Natural killer cell (primary cell): ENCODE measurements around the gene HDAC1. TPM values are rescaled to one million over a fixed set of nuclear protein-coding genes. Genes with fewer than 3 reads are reported as not detected.

Experiments used
- ATAC-seq, 3 donors: fragments of 150-1000 bp in 2 of 3; fragments of 200-7000 bp in 1 of 3; cut with Tn5 transposase; 1 replicate in 1 of 3; 2 replicates in 2 of 3; pipeline ENCODE4 v1.10.0; 2021; ENCODE audit warnings: mild to moderate bottlenecking in 2 of 3, moderate library complexity in 2 of 3
- DNase-seq, 2 donors: peaks; one replicate each; pipeline versions ENCODE4 v3.0.0 to v3.0.0-alpha.2; 2013 to 2021; ENCODE audit warnings: mixed read lengths in 1 of 2
- H3K27ac ChIP-seq: one replicate; pipeline ENCODE4 v1.5.1; 2013; ENCODE audit warnings: mild to moderate bottlenecking, low read length
- H3K27me3 ChIP-seq: one replicate; pipeline ENCODE4 v1.6.1; 2013; ENCODE audit warnings: low read length; ENCODE audit not compliant: control insufficient read depth, insufficient read depth
- H3K36me3 ChIP-seq: one replicate; pipeline ENCODE4 v1.6.1; 2013; ENCODE audit warnings: low read length; ENCODE audit not compliant: control insufficient read depth, insufficient read depth
- H3K4me1 ChIP-seq: one replicate; pipeline ENCODE4 v1.6.1; 2013; ENCODE audit warnings: low read length; ENCODE audit not compliant: control insufficient read depth, insufficient read depth
- H3K4me3 ChIP-seq: one replicate; pipeline ENCODE4 v1.5.1; 2013; ENCODE audit warnings: low read length
- H3K9me3 ChIP-seq: one replicate; pipeline ENCODE4 v1.6.1; 2013; ENCODE audit warnings: low read length; ENCODE audit not compliant: control insufficient read depth, insufficient read depth
- H3K27ac Mint-ChIP-seq, 2 donors: one replicate each; pipeline ENCODE4 v1.8.0; 2022; ENCODE audit warnings: mild to moderate bottlenecking in 2 of 2, mixed read lengths in 2 of 2, moderate library complexity in 1 of 2
- H3K27me3 Mint-ChIP-seq, 2 donors: one replicate each; pipeline ENCODE4 v1.8.0; 2022; ENCODE audit warnings: low read depth in 2 of 2, mixed read lengths in 2 of 2
- H3K36me3 Mint-ChIP-seq: one replicate; pipeline ENCODE4 v1.8.0; 2022; ENCODE audit warnings: mixed read lengths
- H3K4me1 Mint-ChIP-seq, 2 donors: one replicate each; pipeline ENCODE4 v1.8.0; 2022; ENCODE audit warnings: mixed read lengths in 2 of 2
- H3K4me3 Mint-ChIP-seq: one replicate; pipeline ENCODE4 v1.8.0; 2022; ENCODE audit warnings: mild to moderate bottlenecking, moderate library complexity, mixed read lengths
- H3K9me3 Mint-ChIP-seq, 2 donors: one replicate each; pipeline ENCODE4 v1.8.0; 2022; ENCODE audit warnings: mixed read lengths in 2 of 2
- WGBS: methylation state at CpG from one replicate; pipeline ENCODE4 v1.1.7; 2013; ENCODE audit warnings: missing lambda C conversion rate; ENCODE audit not compliant: insufficient coverage; 5-methylcytosine and 5-hydroxymethylcytosine counted together
- intact Hi-C: fragments of 100-400 bp; cut with micrococcal nuclease; formaldehyde crosslinking; loops from one replicate; pipeline ENCODE4 v1.14.2; 2022
- total RNA-seq, 4 donors: library from RNA; stranded (reverse); fragments of 120-200 nt in 1 of 4; gene quantifications; one replicate each; pipeline versions ENCODE4 v1.2.3 to v1.2.4, GENCODE V29; 2013 to 2022
- TF ChIP-seq, protein P1 (sequence below): fragments of 200-600 bp; IDR thresholded peaks from one replicate; pipeline ENCODE4 v1.8.0; 2022; ENCODE audit warnings: antibody characterized with exemption

HDAC1 gene
- total RNA-seq, 3 donors from 2014 or later (not counting 1 experiment from before 2014, with no cell fraction given) = 110 to 133 (median 125) TPM

DNA sequence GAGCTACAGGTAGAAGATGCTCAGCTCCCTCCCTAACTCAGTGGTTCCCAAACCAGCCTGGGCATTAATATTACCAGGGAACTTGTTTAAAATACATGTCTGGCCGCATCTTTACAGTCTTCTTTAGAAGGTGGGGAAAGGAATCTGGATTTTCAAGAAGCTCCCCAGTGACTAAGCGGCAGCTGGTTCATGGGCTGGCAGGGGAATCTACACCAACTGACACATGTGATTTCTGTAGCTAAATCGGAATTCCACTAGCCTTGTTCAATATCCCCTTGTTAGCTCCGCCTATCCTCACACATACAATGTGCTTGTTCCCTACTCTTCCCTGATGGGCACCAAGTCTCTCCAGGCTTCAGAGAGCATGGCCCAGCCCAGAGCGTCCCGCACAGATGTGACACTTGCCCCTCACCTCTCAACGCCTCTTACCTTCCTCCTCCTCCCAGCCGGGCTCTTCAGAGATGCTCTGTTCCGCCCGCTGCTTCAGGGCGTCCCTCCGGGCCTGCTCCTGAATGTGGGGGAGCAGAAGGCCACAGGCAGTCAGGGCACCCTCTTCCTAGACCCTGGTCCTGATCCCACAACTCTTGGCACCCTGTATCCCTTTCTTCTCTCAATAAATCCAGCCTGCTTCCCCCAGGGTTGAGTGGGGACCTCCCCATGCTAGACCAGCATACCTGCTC, 85.8 kb downstream of the HDAC1 start:
- Mint-ChIP-seq H3K27ac (no peak overlapping the region), H3K4me1 (peaks cover 0 to 9% of the 10 kb centered on the region in 2 donors), H3K27me3 (no peaks in the 10 kb centered on the region), H3K4me3 (no peak overlapping the region), H3K36me3 (peaks cover 14% of the 10 kb centered on the region), H3K9me3 (no peaks in the 10 kb centered on the region)
- Histone ChIP-seq H3K4me3 (no peak overlapping the region), H3K27ac (no peak overlapping the region), H3K27me3 (no peaks in the 10 kb centered on the region), H3K36me3 (peaks cover 87% of the 10 kb centered on the region), H3K9me3 (no peaks in the 10 kb centered on the region), H3K4me1 (peaks cover under 1% of the 10 kb centered on the region)
- ATAC-seq (peak in 1 of 3 donors; percentile 8), DNase-seq (no peak)
- intact Hi-C loops = no loop called here
- TF ChIP-seq, protein P1, sequence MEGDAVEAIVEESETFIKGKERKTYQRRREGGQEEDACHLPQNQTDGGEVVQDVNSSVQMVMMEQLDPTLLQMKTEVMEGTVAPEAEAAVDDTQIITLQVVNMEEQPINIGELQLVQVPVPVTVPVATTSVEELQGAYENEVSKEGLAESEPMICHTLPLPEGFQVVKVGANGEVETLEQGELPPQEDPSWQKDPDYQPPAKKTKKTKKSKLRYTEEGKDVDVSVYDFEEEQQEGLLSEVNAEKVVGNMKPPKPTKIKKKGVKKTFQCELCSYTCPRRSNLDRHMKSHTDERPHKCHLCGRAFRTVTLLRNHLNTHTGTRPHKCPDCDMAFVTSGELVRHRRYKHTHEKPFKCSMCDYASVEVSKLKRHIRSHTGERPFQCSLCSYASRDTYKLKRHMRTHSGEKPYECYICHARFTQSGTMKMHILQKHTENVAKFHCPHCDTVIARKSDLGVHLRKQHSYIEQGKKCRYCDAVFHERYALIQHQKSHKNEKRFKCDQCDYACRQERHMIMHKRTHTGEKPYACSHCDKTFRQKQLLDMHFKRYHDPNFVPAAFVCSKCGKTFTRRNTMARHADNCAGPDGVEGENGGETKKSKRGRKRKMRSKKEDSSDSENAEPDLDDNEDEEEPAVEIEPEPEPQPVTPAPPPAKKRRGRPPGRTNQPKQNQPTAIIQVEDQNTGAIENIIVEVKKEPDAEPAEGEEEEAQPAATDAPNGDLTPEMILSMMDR = no peak
- 97% methylated on average over 12 of the region's 12 CpGs for WGBS

DNA sequence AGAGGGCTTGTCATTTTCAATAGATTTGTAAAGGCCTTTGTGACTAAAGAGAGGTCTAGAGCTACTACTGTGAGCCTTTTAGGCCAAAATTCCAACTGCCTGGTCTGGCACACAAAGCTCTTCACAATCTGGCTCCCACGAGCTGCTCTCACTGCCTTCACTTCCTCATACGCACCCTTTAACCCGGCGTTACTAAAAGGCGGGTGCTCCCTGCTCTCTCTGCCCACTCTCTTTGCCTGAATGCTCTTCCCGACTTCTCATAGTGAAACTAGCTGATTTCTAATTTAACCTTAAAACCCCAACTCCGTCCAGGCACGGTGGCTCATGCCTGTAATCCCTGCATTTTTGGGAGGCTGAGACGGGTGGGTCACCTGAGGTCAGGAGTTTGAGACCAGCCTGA, 88.2 kb downstream of the HDAC1 start:
- H3K27ac ChIP-seq = no peak overlapping the region
- intact Hi-C loops = no loop called here
- ATAC-seq (no peak), DNase-seq (no peak)
- TF ChIP-seq, protein P1 = no peak
- Mint-ChIP-seq H3K4me1 (no peaks in the 10 kb centered on the region), H3K9me3 (no peaks in the 10 kb centered on the region), H3K27ac (no peak overlapping the region), H3K36me3 (peaks cover 14% of the 10 kb centered on the region), H3K27me3 (no peaks in the 10 kb centered on the region), H3K4me3 (no peak overlapping the region)
- no peaks in the 10 kb centered on the region for H3K4me1 ChIP-seq
- H3K27me3 ChIP-seq = no peaks in the 10 kb centered on the region
- peaks cover 91% of the 10 kb centered on the region for H3K36me3 ChIP-seq
- H3K9me3 ChIP-seq = no peaks in the 10 kb centered on the region
- H3K4me3 ChIP-seq = no peak overlapping the region
- WGBS = 94% methylated on average over 9 of the region's 9 CpGs

Other genes starting within 250 kb of the HDAC1 start
- 10 to 100 TPM; 13.3 to 17.1 (median 15.8) TPM for gene TMEM39B, start 219.1 kb upstream of the HDAC1 start, total RNA-seq
- gene KPNA6, start 184.0 kb upstream of the HDAC1 start, total RNA-seq = 10 to 100 TPM; 48.6 to 59.0 (median 52.8) TPM
- 10 to 100 TPM; 26.0 to 36.0 (median 33.3) TPM for gene TXLNA, start 112.4 kb upstream of the HDAC1 start, total RNA-seq
- 10 to 100 TPM; 19.3 to 30.6 (median 19.8) TPM for gene CCDC28B, start 91.5 kb upstream of the HDAC1 start, total RNA-seq
- gene IQCC, start 86.4 kb upstream of the HDAC1 start, total RNA-seq = 1 to 10 TPM; 1.8 to 3.5 (median 3.3) TPM
- gene DCDC2B, start 83.0 kb upstream of the HDAC1 start, total RNA-seq = not detected
- gene TMEM234, start 69.7 kb upstream of the HDAC1 start, total RNA-seq = 10 to 100 TPM; 22.2 to 27.1 (median 24.7) TPM
- 100 to 1,000 TPM; 107 to 126 (median 110) TPM for gene EIF3I, start 69.7 kb upstream of the HDAC1 start, total RNA-seq
- 1 to 10 TPM in 1 of 3 donors, under 1 TPM in 2; 0.54 to 1.3 (median 0.80) TPM for gene FAM167B, start 44.9 kb upstream of the HDAC1 start, total RNA-seq
- 100 to 1,000 TPM; 180 to 227 (median 215) TPM for gene LCK, start 40.8 kb upstream of the HDAC1 start, total RNA-seq
- gene MARCKSL1, start 44.1 kb downstream of the HDAC1 start, total RNA-seq = 10 to 100 TPM; 21.7 to 26.1 (median 21.8) TPM
- 10 to 100 TPM; 18.3 to 23.5 (median 21.0) TPM for gene FAM229A, start 70.4 kb downstream of the HDAC1 start, total RNA-seq
- gene TSSK3, start 70.5 kb downstream of the HDAC1 start, total RNA-seq = 1 to 10 TPM; 1.2 to 3.7 (median 1.4) TPM
- 100 to 1,000 TPM; 150 to 203 (median 174) TPM for gene BSDC1, start 102.4 kb downstream of the HDAC1 start, total RNA-seq
- gene ZBTB8B, start 173.0 kb downstream of the HDAC1 start, total RNA-seq = not detected
- under 1 TPM; 0.16 to 0.50 (median 0.33) TPM for gene ZBTB8A, start 247.3 kb downstream of the HDAC1 start, total RNA-seq